Measurements from ENCODE around the gene TNPO2. TPM values are rescaled to one million over a fixed set of nuclear protein-coding genes. Genes with fewer than 3 reads are reported as not detected.

The TNPO2 gene
- total RNA-seq, 1 experiment from 2014 or later = 105 TPM

DNA sequence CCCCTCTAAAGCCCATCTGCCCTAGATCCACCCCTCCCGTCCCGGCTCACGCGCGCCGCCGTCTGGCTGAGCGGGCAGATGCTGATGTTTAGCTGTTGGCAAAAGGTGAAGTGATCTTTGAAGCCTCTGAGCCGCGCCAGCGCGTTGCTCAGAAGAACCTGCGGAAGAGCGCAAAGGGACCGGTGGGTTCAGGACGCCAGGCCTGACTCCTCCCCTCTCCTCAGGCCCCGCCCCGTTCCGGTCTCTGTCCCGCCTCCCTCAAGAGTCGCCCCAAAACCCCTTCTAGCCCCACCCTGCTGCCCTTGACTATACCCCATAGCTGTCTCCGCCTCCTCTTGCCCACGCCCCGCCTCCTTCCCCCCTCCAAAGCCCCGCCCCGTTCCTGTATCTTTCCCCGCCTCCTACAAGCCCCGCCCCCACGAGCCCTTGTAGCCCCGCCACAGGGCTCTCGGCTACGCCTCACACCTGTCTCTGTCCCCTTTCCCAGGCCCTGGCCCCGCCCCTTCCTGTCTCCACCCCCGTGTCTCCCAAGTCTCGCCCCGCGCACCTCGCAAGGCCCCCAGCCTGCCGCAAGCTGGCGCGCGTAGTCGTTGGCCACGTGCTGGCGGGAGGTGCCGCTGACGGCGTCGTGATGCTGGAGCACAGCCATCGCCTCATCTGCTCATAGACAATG, 66.7 kb downstream of the TNPO2 start:
- Mint-ChIP-seq H3K4me1 (peaks cover 6% of the 10 kb centered on the region), H3K4me3 (peak overlapping the region; percentile 56), H3K27ac (peak overlapping the region; percentile 86), H3K9me3 (no peaks in the 10 kb centered on the region), H3K36me3 (peaks cover 37% of the 10 kb centered on the region), H3K27me3 (ENCODE audit: low read depth) (no peaks in the 10 kb centered on the region)
- peak; percentile 98 for ATAC-seq
- ChIA-PET CTCF (interaction anchor here (0.6 to 3.4 kb wide), 25 partner anchors 10 to 292 kb away, joined by 3 to 38 read pairs (median 4); partner anchors contain the start of genes DHPS, MAN2B1, WDR83 and ZNF442), POLR2A (interaction anchor here (0.6 to 1.1 kb wide), 4 partner anchors 14 to 277 kb away, joined by 3 to 4 read pairs (median 3); no protein-coding TSS in a partner anchor)
- DNase-seq (ENCODE audit: low spot score) = peak; percentile 98
- TF ChIP-seq RELA (CRISPR knock-in tag; IDR thresholded peaks at IDR 0.05; ENCODE audit: borderline replicate concordance) (no peak), NR3C1 (CRISPR knock-in tag; conservative IDR thresholded peaks at IDR 0.05; ENCODE audit: low read depth) (0 out of 2 replicates have a peak, but pooled peaks have one; percentile 31), ZNF317 (CRISPR knock-in tag; IDR thresholded peaks at IDR 0.05; ENCODE audit: borderline replicate concordance, low read depth) (no peak), GABPB1 (CRISPR knock-in tag; IDR thresholded peaks at IDR 0.05) (no peak), ZNF423 (CRISPR knock-in tag; IDR thresholded peaks at IDR 0.05) (no peak), ZNF263 (CRISPR knock-in tag; IDR thresholded peaks at IDR 0.05; ENCODE audit: low read depth) (no peak), NFE2L1 (CRISPR knock-in tag; IDR thresholded peaks at IDR 0.05) (no peak; the same call in 1 of the 2 replicates), MYBL2 (CRISPR knock-in tag; IDR thresholded peaks at IDR 0.05) (no peak), ZNF671 (CRISPR knock-in tag; IDR thresholded peaks at IDR 0.05) (no peak), ZBTB21 (CRISPR knock-in tag; IDR thresholded peaks at IDR 0.05; ENCODE audit: borderline replicate concordance) (0 out of 2 replicates have a peak, but pooled peaks have one; percentile 33), SOX15 (CRISPR knock-in tag; IDR thresholded peaks at IDR 0.05) (no peak), CREB1 (CRISPR knock-in tag; IDR thresholded peaks at IDR 0.05) (no peak), TP53 (CRISPR knock-in tag; IDR thresholded peaks at IDR 0.05) (0 out of 2 replicates have a peak, but pooled peaks have one; percentile 54)
- TF ChIP-seq, protein P1, sequence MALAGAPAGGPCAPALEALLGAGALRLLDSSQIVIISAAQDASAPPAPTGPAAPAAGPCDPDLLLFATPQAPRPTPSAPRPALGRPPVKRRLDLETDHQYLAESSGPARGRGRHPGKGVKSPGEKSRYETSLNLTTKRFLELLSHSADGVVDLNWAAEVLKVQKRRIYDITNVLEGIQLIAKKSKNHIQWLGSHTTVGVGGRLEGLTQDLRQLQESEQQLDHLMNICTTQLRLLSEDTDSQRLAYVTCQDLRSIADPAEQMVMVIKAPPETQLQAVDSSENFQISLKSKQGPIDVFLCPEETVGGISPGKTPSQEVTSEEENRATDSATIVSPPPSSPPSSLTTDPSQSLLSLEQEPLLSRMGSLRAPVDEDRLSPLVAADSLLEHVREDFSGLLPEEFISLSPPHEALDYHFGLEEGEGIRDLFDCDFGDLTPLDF (CRISPR knock-in tag; IDR thresholded peaks at IDR 0.05) = peak; percentile 72; the same call in 1 of the 2 replicates
- TF ChIP-seq, protein P2, sequence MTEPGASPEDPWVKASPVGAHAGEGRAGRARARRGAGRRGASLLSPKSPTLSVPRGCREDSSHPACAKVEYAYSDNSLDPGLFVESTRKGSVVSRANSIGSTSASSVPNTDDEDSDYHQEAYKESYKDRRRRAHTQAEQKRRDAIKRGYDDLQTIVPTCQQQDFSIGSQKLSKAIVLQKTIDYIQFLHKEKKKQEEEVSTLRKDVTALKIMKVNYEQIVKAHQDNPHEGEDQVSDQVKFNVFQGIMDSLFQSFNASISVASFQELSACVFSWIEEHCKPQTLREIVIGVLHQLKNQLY (CRISPR knock-in tag; IDR thresholded peaks at IDR 0.05) = no peak
- TF ChIP-seq, protein P3, sequence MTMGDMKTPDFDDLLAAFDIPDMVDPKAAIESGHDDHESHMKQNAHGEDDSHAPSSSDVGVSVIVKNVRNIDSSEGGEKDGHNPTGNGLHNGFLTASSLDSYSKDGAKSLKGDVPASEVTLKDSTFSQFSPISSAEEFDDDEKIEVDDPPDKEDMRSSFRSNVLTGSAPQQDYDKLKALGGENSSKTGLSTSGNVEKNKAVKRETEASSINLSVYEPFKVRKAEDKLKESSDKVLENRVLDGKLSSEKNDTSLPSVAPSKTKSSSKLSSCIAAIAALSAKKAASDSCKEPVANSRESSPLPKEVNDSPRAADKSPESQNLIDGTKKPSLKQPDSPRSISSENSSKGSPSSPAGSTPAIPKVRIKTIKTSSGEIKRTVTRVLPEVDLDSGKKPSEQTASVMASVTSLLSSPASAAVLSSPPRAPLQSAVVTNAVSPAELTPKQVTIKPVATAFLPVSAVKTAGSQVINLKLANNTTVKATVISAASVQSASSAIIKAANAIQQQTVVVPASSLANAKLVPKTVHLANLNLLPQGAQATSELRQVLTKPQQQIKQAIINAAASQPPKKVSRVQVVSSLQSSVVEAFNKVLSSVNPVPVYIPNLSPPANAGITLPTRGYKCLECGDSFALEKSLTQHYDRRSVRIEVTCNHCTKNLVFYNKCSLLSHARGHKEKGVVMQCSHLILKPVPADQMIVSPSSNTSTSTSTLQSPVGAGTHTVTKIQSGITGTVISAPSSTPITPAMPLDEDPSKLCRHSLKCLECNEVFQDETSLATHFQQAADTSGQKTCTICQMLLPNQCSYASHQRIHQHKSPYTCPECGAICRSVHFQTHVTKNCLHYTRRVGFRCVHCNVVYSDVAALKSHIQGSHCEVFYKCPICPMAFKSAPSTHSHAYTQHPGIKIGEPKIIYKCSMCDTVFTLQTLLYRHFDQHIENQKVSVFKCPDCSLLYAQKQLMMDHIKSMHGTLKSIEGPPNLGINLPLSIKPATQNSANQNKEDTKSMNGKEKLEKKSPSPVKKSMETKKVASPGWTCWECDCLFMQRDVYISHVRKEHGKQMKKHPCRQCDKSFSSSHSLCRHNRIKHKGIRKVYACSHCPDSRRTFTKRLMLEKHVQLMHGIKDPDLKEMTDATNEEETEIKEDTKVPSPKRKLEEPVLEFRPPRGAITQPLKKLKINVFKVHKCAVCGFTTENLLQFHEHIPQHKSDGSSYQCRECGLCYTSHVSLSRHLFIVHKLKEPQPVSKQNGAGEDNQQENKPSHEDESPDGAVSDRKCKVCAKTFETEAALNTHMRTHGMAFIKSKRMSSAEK (CRISPR knock-in tag; IDR thresholded peaks at IDR 0.05; ENCODE audit: borderline replicate concordance) = no peak
- TF ChIP-seq, protein P4, sequence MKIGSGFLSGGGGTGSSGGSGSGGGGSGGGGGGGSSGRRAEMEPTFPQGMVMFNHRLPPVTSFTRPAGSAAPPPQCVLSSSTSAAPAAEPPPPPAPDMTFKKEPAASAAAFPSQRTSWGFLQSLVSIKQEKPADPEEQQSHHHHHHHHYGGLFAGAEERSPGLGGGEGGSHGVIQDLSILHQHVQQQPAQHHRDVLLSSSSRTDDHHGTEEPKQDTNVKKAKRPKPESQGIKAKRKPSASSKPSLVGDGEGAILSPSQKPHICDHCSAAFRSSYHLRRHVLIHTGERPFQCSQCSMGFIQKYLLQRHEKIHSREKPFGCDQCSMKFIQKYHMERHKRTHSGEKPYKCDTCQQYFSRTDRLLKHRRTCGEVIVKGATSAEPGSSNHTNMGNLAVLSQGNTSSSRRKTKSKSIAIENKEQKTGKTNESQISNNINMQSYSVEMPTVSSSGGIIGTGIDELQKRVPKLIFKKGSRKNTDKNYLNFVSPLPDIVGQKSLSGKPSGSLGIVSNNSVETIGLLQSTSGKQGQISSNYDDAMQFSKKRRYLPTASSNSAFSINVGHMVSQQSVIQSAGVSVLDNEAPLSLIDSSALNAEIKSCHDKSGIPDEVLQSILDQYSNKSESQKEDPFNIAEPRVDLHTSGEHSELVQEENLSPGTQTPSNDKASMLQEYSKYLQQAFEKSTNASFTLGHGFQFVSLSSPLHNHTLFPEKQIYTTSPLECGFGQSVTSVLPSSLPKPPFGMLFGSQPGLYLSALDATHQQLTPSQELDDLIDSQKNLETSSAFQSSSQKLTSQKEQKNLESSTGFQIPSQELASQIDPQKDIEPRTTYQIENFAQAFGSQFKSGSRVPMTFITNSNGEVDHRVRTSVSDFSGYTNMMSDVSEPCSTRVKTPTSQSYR (CRISPR knock-in tag; IDR thresholded peaks at IDR 0.05) = no peak
- TF ChIP-seq, protein P5, sequence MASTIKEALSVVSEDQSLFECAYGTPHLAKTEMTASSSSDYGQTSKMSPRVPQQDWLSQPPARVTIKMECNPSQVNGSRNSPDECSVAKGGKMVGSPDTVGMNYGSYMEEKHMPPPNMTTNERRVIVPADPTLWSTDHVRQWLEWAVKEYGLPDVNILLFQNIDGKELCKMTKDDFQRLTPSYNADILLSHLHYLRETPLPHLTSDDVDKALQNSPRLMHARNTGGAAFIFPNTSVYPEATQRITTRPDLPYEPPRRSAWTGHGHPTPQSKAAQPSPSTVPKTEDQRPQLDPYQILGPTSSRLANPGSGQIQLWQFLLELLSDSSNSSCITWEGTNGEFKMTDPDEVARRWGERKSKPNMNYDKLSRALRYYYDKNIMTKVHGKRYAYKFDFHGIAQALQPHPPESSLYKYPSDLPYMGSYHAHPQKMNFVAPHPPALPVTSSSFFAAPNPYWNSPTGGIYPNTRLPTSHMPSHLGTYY (CRISPR knock-in tag; IDR thresholded peaks at IDR 0.05) = no peak
- TF ChIP-seq, protein P6, sequence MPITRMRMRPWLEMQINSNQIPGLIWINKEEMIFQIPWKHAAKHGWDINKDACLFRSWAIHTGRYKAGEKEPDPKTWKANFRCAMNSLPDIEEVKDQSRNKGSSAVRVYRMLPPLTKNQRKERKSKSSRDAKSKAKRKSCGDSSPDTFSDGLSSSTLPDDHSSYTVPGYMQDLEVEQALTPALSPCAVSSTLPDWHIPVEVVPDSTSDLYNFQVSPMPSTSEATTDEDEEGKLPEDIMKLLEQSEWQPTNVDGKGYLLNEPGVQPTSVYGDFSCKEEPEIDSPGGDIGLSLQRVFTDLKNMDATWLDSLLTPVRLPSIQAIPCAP (CRISPR knock-in tag; IDR thresholded peaks at IDR 0.05) = peak; percentile 60; the same call in 1 of the 2 replicates
- TF ChIP-seq, protein P7, sequence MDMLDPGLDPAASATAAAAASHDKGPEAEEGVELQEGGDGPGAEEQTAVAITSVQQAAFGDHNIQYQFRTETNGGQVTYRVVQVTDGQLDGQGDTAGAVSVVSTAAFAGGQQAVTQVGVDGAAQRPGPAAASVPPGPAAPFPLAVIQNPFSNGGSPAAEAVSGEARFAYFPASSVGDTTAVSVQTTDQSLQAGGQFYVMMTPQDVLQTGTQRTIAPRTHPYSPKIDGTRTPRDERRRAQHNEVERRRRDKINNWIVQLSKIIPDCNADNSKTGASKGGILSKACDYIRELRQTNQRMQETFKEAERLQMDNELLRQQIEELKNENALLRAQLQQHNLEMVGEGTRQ (CRISPR knock-in tag; IDR thresholded peaks at IDR 0.05) = peak; percentile 47; the same call in 1 of the 2 replicates
- TF ChIP-seq, protein P8, sequence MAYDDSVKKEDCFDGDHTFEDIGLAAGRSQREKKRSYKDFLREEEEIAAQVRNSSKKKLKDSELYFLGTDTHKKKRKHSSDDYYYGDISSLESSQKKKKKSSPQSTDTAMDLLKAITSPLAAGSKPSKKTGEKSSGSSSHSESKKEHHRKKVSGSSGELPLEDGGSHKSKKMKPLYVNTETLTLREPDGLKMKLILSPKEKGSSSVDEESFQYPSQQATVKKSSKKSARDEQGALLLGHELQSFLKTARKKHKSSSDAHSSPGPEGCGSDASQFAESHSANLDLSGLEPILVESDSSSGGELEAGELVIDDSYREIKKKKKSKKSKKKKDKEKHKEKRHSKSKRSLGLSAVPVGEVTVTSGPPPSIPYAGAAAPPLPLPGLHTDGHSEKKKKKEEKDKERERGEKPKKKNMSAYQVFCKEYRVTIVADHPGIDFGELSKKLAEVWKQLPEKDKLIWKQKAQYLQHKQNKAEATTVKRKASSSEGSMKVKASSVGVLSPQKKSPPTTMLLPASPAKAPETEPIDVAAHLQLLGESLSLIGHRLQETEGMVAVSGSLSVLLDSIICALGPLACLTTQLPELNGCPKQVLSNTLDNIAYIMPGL (CRISPR knock-in tag; IDR thresholded peaks at IDR 0.05) = no peak
- TF ChIP-seq, protein P9, sequence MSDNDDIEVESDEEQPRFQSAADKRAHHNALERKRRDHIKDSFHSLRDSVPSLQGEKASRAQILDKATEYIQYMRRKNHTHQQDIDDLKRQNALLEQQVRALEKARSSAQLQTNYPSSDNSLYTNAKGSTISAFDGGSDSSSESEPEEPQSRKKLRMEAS (CRISPR knock-in tag; IDR thresholded peaks at IDR 0.05) = peak; percentile 98

All from WTC11 (cell line).